Naive thymus-derived CD8-positive, alpha-beta T cell (primary cell): ENCODE measurements around the gene USB1. TPM values are rescaled to one million over a fixed set of nuclear protein-coding genes. Genes with fewer than 3 reads are reported as not detected.

Experiments
- ATAC-seq, 2 donors: fragments of 150-1000 bp; cut with Tn5 transposase in 1 of 2; sonication (Bioruptor Pico), chemical (Tn5 transposase) in 1 of 2; 1 replicate in 1 of 2; 2 replicates in 1 of 2; pipeline ENCODE4 v1.10.0; 2021; ENCODE audit warnings: mild to moderate bottlenecking in 2 of 2, moderate library complexity in 2 of 2
- POLR2A ChIA-PET: fragments of 350-600 bp; sonication (Branson Sonifier 250); formaldehyde crosslinking; loops from one replicate; lab custom pipeline; 2021; ENCODE audit warnings: antibody characterized with exemption; lab: Charles Lee
- DNase-seq, 10 donors: peaks; one replicate each; pipeline versions ENCODE4 v3.0.0 to v3.0.0-alpha.2; 2020 to 2022
- H3K27ac Mint-ChIP-seq, 10 donors: one replicate each; pipeline ENCODE4 v1.8.0; 2020 to 2022; ENCODE audit warnings: mild to moderate bottlenecking in 10 of 10, mixed read lengths in 10 of 10, moderate library complexity in 4 of 10, inconsistent platforms in 1 of 10
- H3K27me3 Mint-ChIP-seq, 5 donors: one replicate each; pipeline ENCODE4 v1.8.0; 2021 to 2022; ENCODE audit warnings: mixed read lengths in 5 of 5
- H3K36me3 Mint-ChIP-seq, 3 donors: one replicate each; pipeline ENCODE4 v1.8.0; 2020 to 2022; ENCODE audit warnings: mixed read lengths in 3 of 3, mild to moderate bottlenecking in 2 of 3, inconsistent platforms in 1 of 3
- H3K4me1 Mint-ChIP-seq, 4 donors: one replicate each; pipeline ENCODE4 v1.8.0; 2021 to 2022; ENCODE audit warnings: mixed read lengths in 4 of 4
- H3K4me3 Mint-ChIP-seq, 10 donors: one replicate each; pipeline ENCODE4 v1.8.0; 2020 to 2022; ENCODE audit warnings: mild to moderate bottlenecking in 10 of 10, mixed read lengths in 10 of 10, moderate library complexity in 6 of 10, inconsistent platforms in 1 of 10
- H3K9me3 Mint-ChIP-seq, 9 donors: one replicate each; pipeline ENCODE4 v1.8.0; 2020 to 2022; ENCODE audit warnings: mixed read lengths in 9 of 9, mild to moderate bottlenecking in 3 of 9, inconsistent platforms in 1 of 9, moderate library complexity in 1 of 9
- polyA plus RNA-seq, 3 donors: library from polyadenylated mRNA; unstranded; fragments of 300-500 nt; fragmentation: Illumina TruSeq; gene quantifications; one replicate each; pipeline ENCODE4 v1.2.3, GENCODE V29; 2021
- total RNA-seq, 8 experiments: library from RNA in 2 of 8; stranded (reverse) in 2 of 8; gene quantifications; one replicate each; pipeline ENCODE4 v1.2.3 and lab custom pipeline; 2021 to 2026

USB1 gene
- total and polyA plus RNA-seq, 5 experiments from 2014 or later, result 30.2 to 36.4 (median 31.4) TPM

DNA sequence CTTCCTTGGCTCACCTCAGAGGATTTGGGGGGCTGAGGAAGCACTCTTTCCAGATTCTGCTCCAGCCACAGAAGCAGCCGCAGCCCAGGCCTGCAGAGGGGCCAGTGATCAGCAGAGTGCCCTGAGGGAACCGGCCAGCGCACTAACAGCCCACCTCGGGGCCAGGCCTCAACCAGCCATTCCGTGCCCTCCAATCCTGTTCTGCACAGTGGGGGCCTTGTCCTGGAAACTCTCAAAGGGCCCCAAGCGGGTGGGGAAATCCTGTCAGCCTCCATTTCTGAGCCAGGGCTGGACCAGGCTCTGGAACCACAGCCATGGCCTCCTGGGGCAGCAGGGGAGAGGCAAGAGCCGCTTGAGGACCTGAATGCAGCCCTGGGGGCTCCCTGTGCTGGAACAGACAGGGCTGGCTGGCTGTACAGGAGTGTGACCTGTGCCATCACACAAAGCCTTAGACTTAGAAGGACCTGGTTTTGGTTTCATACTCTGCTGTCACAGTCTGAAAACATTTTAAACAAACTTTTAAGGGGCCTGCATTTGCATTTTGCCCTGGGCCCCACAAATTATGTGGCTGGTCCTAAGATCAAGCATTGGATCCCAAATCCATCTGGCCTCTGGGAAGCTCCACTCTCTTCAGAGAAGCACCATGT lies 40.3 kb upstream of the USB1 start:
- Mint-ChIP-seq H3K36me3 (no peaks in the 10 kb centered on the region), H3K9me3 (no peaks in the 10 kb centered on the region), H3K27ac (peak overlapping the region in 1 of 10 donors; percentile 16), H3K4me1 (peaks cover 0 to 1% (median 0%) of the 10 kb centered on the region in 4 donors), H3K27me3 (peaks cover 0 to 2% (median 0%) of the 10 kb centered on the region in 5 donors), H3K4me3 (no peak overlapping the region)
- POLR2A ChIA-PET, result no interaction called here
- ATAC-seq (no peak), DNase-seq (no peak)

DNA sequence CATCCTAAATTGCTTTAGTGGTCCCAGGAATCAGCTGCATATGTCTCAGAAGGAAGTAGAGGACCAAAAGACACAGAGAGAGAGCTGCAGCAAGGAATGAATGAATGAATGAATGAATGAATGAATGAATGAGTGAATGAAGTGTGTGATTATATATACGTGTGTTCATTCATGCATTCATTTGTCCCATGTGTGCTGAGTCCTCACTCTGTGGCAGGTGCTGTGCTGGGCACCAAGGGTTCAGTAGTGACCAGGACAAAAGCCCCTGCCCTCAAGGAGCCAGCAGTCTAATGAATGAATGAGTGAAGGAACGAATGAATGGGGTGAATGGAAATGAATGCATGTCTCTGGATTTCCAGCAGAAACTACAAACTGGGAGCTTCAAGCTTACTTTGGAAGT lies 39.7 kb upstream of the USB1 start:
- Mint-ChIP-seq H3K9me3 (no peaks in the 10 kb centered on the region), H3K4me1 (peaks cover 0 to 3% (median 0%) of the 10 kb centered on the region in 4 donors), H3K27ac (peak overlapping the region in 2 of 10 donors; percentile 16 to 24), H3K36me3 (no peaks in the 10 kb centered on the region), H3K27me3 (peaks cover 0 to 2% (median 0%) of the 10 kb centered on the region in 5 donors), H3K4me3 (no peak overlapping the region)
- POLR2A ChIA-PET, result no interaction called here
- DNase-seq (no peak), ATAC-seq (no peak)

GRCh38 chr16:57962046-57962445 lies 39.2 kb upstream of the USB1 start:
- Mint-ChIP-seq H3K9me3 (no peaks in the 10 kb centered on the region), H3K4me1 (peaks cover 0 to 3% (median 0%) of the 10 kb centered on the region in 4 donors), H3K36me3 (no peaks in the 10 kb centered on the region), H3K27ac (peak overlapping the region in 1 of 10 donors; percentile 24), H3K4me3 (no peak overlapping the region), H3K27me3 (peaks cover 0 to 2% (median 0%) of the 10 kb centered on the region in 5 donors)
- ATAC-seq, result no peak
- no peak for DNase-seq
- POLR2A ChIA-PET, result no interaction called here

DNA sequence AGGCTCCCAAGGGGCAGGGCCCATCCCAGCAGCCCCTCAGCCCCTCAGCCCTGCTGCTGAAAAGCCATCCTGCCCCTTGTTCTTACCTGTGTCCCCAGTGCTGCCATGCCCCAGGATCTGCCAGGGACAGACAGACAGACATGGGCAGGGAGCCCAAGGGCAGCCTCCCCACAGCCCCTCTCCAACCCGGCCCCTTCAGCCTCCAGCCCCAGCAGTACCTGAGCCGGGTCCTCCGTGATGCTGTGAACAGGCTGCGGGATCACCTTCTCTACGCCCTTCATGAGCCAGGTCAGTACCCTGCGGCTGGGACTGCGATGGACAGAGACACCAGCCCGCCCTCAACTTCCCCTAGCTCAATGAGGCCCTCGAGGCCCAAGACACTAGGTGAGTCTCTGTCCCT lies 38.5 kb upstream of the USB1 start:
- peak overlapping the region in 1 of 10 donors; percentile 68 for H3K27ac Mint-ChIP-seq
- H3K4me1 Mint-ChIP-seq, result peaks cover 0 to 3% (median 0%) of the 10 kb centered on the region in 4 donors
- no peak overlapping the region for H3K4me3 Mint-ChIP-seq
- H3K27me3 Mint-ChIP-seq, result peaks cover 0 to 2% (median 0%) of the 10 kb centered on the region in 5 donors
- no peaks in the 10 kb centered on the region for H3K9me3 Mint-ChIP-seq
- no peak for ATAC-seq
- POLR2A ChIA-PET, result no interaction called here
- H3K36me3 Mint-ChIP-seq, result no peaks in the 10 kb centered on the region
- DNase-seq, result no peak

GRCh38 chr16:57964157-57964700 lies 37.0 kb upstream of the USB1 start:
- no peaks in the 10 kb centered on the region for H3K27me3 Mint-ChIP-seq
- H3K4me3 Mint-ChIP-seq, result no peak overlapping the region
- no peaks in the 10 kb centered on the region for H3K9me3 Mint-ChIP-seq
- H3K4me1 Mint-ChIP-seq, result peaks cover 0 to 3% (median 0%) of the 10 kb centered on the region in 4 donors
- POLR2A ChIA-PET, result no interaction called here
- no peak overlapping the region for H3K27ac Mint-ChIP-seq
- DNase-seq (no peak), ATAC-seq (no peak)
- no peaks in the 10 kb centered on the region for H3K36me3 Mint-ChIP-seq

DNA sequence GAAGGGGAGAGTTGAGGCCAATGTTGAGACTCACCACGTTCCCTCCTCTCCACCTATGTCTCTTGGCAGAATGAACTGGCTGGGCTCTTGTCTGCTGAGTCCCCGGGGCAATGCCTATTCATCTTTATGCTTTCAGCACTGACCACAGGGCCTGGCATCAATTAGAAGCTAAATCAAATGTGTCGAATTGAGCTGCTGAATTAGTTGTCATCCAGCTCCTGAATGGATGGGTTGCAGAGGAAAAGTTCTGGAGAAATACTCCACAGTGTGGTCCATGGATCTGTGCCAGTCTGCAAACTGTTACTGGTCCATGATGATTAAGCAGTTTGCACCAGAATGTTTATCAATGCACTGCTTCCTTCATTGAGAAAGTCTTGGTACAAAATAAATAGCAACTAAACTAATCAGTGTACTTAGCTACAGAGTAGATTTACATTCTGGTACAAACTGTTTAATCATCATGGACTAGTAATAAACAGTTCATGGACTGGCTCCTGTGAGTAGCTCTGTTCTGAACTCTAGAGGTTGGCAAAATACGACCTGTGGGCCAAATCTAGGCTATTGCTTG lies 34.9 kb upstream of the USB1 start:
- Mint-ChIP-seq H3K36me3 (no peaks in the 10 kb centered on the region), H3K27ac (peak overlapping the region in 1 of 10 donors; percentile 68), H3K4me3 (no peak overlapping the region), H3K27me3 (no peaks in the 10 kb centered on the region), H3K9me3 (no peaks in the 10 kb centered on the region), H3K4me1 (peaks cover 0 to 3% (median 0%) of the 10 kb centered on the region in 4 donors)
- DNase-seq (no peak), ATAC-seq (no peak)
- POLR2A ChIA-PET, result no interaction called here

- Mint-ChIP-seq H3K4me3 (no peak overlapping the region), H3K36me3 (no peaks in the 10 kb centered on the region), H3K27ac (no peak overlapping the region), H3K4me1 (peaks cover 0 to 4% (median 0%) of the 10 kb centered on the region in 4 donors), H3K9me3 (no peaks in the 10 kb centered on the region), H3K27me3 (no peaks in the 10 kb centered on the region)
- ATAC-seq (no peak), DNase-seq (no peak)
- POLR2A ChIA-PET, result no interaction called here
Measured at GRCh38 chr16:57966986-57967385, 34.2 kb upstream of the USB1 start.

DNA sequence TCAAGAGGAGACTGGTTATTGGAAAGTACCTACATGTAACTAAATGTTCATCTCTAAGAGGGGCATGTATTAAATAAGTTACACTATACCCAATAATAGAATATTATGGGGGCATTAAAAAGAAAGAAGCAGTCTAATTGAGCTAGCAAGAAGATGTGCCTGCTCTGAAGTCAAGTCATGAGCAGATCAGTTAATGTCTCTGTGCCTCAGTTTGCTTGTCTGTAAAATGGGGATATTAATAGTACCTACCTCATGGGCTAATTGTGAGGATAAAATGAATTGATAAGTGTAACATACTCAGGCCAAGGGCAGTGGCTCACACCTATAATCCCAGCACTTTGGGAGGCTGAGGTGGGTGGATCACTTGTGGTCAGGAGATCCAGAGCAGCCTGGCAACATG lies 33.3 kb upstream of the USB1 start:
- peaks cover 0 to 9% (median under 1%) of the 10 kb centered on the region in 4 donors for H3K4me1 Mint-ChIP-seq
- DNase-seq (no peak), ATAC-seq (no peak)
- no peaks in the 10 kb centered on the region for H3K27me3 Mint-ChIP-seq
- H3K27ac Mint-ChIP-seq, result no peak overlapping the region
- H3K4me3 Mint-ChIP-seq, result no peak overlapping the region
- POLR2A ChIA-PET, result no interaction called here
- no peaks in the 10 kb centered on the region for H3K36me3 Mint-ChIP-seq
- no peaks in the 10 kb centered on the region for H3K9me3 Mint-ChIP-seq

GRCh38 chr16:57969451-57970123 lies 31.6 kb upstream of the USB1 start:
- DNase-seq (no peak), ATAC-seq (no peak)
- Mint-ChIP-seq H3K27ac (no peak overlapping the region), H3K36me3 (no peaks in the 10 kb centered on the region), H3K4me1 (peaks cover 0 to 9% (median under 1%) of the 10 kb centered on the region in 4 donors), H3K27me3 (no peaks in the 10 kb centered on the region), H3K9me3 (no peaks in the 10 kb centered on the region), H3K4me3 (no peak overlapping the region)
- POLR2A ChIA-PET, result no interaction called here

DNA sequence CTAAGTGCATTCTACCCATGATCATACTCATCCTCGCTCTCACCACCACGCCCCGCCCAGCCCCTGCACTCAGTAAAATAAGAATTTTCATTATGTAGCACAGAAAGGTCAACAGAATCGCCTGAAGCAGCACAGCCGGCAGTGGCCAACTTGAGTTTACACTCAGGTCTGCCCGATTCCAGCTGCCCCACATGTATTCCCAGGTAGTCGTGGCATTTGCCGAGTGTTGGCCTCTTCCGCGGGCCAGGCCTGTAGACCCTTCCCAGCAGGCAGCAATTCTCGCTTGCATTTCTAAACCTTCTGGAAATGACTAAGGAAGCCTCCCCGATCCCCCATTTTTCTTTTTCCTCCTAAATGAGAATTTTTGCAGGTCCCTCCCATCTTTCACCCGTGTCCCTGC lies 30.9 kb upstream of the USB1 start:
- ATAC-seq, result no peak
- DNase-seq, result no peak
- H3K4me1 Mint-ChIP-seq, result peaks cover 0 to 9% (median under 1%) of the 10 kb centered on the region in 4 donors
- peaks cover 0 to 1% (median 0%) of the 10 kb centered on the region in 5 donors for H3K27me3 Mint-ChIP-seq
- no peaks in the 10 kb centered on the region for H3K36me3 Mint-ChIP-seq
- no peaks in the 10 kb centered on the region for H3K9me3 Mint-ChIP-seq
- no peak overlapping the region for H3K27ac Mint-ChIP-seq
- POLR2A ChIA-PET, result no interaction called here
- H3K4me3 Mint-ChIP-seq, result no peak overlapping the region

GRCh38 chr16:57970970-57971369 lies 30.2 kb upstream of the USB1 start, which contains the start of gene CNGB1:
TSS of gene CNGB1 (minus strand) at chr16:57971128. CDS start at chr16:57967286, 3,842 bp downstream.
- peaks cover 0 to 1% (median 0%) of the 10 kb centered on the region in 5 donors for H3K27me3 Mint-ChIP-seq
- H3K4me1 Mint-ChIP-seq, result peaks cover 0 to 8% (median under 1%) of the 10 kb centered on the region in 4 donors
- DNase-seq (no peak), ATAC-seq (no peak)
- POLR2A ChIA-PET, result no interaction called here
- no peak within 1 kb of the TSS for H3K4me3 Mint-ChIP-seq
- H3K27ac Mint-ChIP-seq, result peak within 1 kb of the TSS in 1 of 10 donors; percentile 38
- no peaks in the 10 kb centered on the region for H3K36me3 Mint-ChIP-seq
- no peaks in the 10 kb centered on the region for H3K9me3 Mint-ChIP-seq

- POLR2A ChIA-PET, result no interaction called here
- ATAC-seq (no peak), DNase-seq (no peak)
- H3K27me3 Mint-ChIP-seq, result peaks cover 0 to 1% (median 0%) of the 10 kb centered on the region in 5 donors
- no peaks in the 10 kb centered on the region for H3K9me3 Mint-ChIP-seq
- peak overlapping the region in 1 of 10 donors; percentile 38 for H3K27ac Mint-ChIP-seq
- H3K4me1 Mint-ChIP-seq, result peaks cover 0 to 6% (median under 1%) of the 10 kb centered on the region in 4 donors
- no peak overlapping the region for H3K4me3 Mint-ChIP-seq
- no peaks in the 10 kb centered on the region for H3K36me3 Mint-ChIP-seq
Measured at GRCh38 chr16:57971848-57972247, 29.4 kb upstream of the USB1 start.

- no peak for ATAC-seq
- Mint-ChIP-seq H3K9me3 (no peaks in the 10 kb centered on the region), H3K36me3 (no peaks in the 10 kb centered on the region), H3K27me3 (peaks cover 0 to 1% (median 0%) of the 10 kb centered on the region in 5 donors), H3K27ac (peak overlapping the region in 2 of 10 donors; percentile 36 to 74), H3K4me1 (peaks cover 0 to 6% (median under 1%) of the 10 kb centered on the region in 4 donors), H3K4me3 (no peak overlapping the region)
- POLR2A ChIA-PET, result no interaction called here
- DNase-seq, result no peak
Measured at GRCh38 chr16:57972306-57972705, 28.9 kb upstream of the USB1 start.
